IMR-90 (cell line): ENCODE results near the gene CHRNA7. TPM values are rescaled to one million over a fixed set of nuclear protein-coding genes. Genes with fewer than 3 reads are reported as not detected.

ENCODE experiments used
- ATAC-seq: fragments of 200-7000 bp; cut with Tn5 transposase; 2 replicates; pipeline ENCODE4 v1.9.1; 2020; ENCODE audit warnings: low read depth, mild to moderate bottlenecking, moderate library complexity
- BruUV-seq: library from RNA; stranded (reverse); fragments of 400-500 nt; replicated peaks from 2 replicates; lab custom pipeline; 2021; lab: Mats Ljungman, UMichigan
- CTCF ChIA-PET: fragments of 300-600 bp; formaldehyde crosslinking; extraction: SDS; loops from one replicate; lab custom pipeline; 2021; ENCODE audit warnings: antibody characterized with exemption; lab: Yijun Ruan, JAX
- POLR2A ChIA-PET: fragments of 300-600 bp; sonication (Branson Sonifier 250); formaldehyde crosslinking; loops from one replicate; lab custom pipeline; 2022; ENCODE audit warnings: antibody characterized with exemption; ENCODE audit not compliant: unreplicated experiment; lab: Charles Lee
- DNase-seq: peaks from one replicate; pipeline ENCODE4 v3.0.0; 2013
- H2AFZ ChIP-seq: replicated peaks from 2 replicates; pipeline ENCODE3; 2013; ENCODE audit warnings: low read length, mild to moderate bottlenecking; ENCODE audit not compliant: poor library complexity
- H2AK5ac ChIP-seq: 2 replicates; pipeline ENCODE4 v1.6.1; 2013; ENCODE audit warnings: low read depth, low read length, inconsistent platforms
- H2AK9ac ChIP-seq: replicated peaks from 2 replicates; pipeline ENCODE3; 2013; ENCODE audit warnings: mild to moderate bottlenecking, low read depth, low read length, moderate library complexity; ENCODE audit not compliant: poor library complexity
- H2BK120ac ChIP-seq: 2 replicates; pipeline ENCODE4 v1.6.1; 2013; ENCODE audit warnings: low read depth, low read length, inconsistent platforms
- H2BK15ac ChIP-seq: 3 replicates; pipeline ENCODE4 v1.6.1; 2013; ENCODE audit warnings: low read depth, low read length, inconsistent platforms
- H2BK20ac ChIP-seq: 2 replicates; pipeline ENCODE4 v1.6.1; 2013; ENCODE audit warnings: low read depth, mild to moderate bottlenecking, inconsistent platforms, low read length, moderate library complexity
- H2BK5ac ChIP-seq: 2 replicates; pipeline ENCODE4 v1.6.1; 2013; ENCODE audit warnings: mild to moderate bottlenecking, low read depth, low read length, inconsistent platforms; ENCODE audit not compliant: poor library complexity, severe bottlenecking
- H3K14ac ChIP-seq: replicated peaks from 2 replicates; pipeline ENCODE4 v1.6.1; 2013; ENCODE audit warnings: low read depth, low read length, inconsistent platforms
- H3K18ac ChIP-seq: 2 replicates; pipeline ENCODE4 v1.6.1; 2013; ENCODE audit warnings: low read depth, low read length, control low read depth
- H3K23ac ChIP-seq: 2 replicates; pipeline ENCODE4 v1.6.1; 2013; ENCODE audit warnings: low read depth, low read length, inconsistent platforms
- H3K27ac ChIP-seq: 2 replicates; pipeline ENCODE4 v1.5.1; 2013; ENCODE audit warnings: mild to moderate bottlenecking, control low read depth, low read length; ENCODE audit not compliant: insufficient read depth
- H3K27me3 ChIP-seq: 2 replicates; pipeline ENCODE4 v1.6.1; 2013; ENCODE audit warnings: low read length; ENCODE audit not compliant: control insufficient read depth, insufficient read depth
- H3K36me3 ChIP-seq: 2 replicates; pipeline ENCODE4 v1.6.1; 2013; ENCODE audit warnings: low read length, mixed read lengths; ENCODE audit not compliant: control insufficient read depth, insufficient read depth
- H3K4ac ChIP-seq: 2 replicates; pipeline ENCODE4 v1.6.1; 2013; ENCODE audit warnings: low read depth, low read length, inconsistent platforms
- H3K4me1 ChIP-seq: 2 replicates; pipeline ENCODE4 v1.6.1; 2013; ENCODE audit warnings: low read length, mixed read lengths; ENCODE audit not compliant: control insufficient read depth, insufficient read depth
- H3K4me2 ChIP-seq: 2 replicates; pipeline ENCODE4 v1.6.1; 2013; ENCODE audit warnings: low read depth, mild to moderate bottlenecking, control low read depth, low read length, moderate library complexity
- H3K4me3 ChIP-seq: 2 replicates; pipeline ENCODE4 v1.5.1; 2013; ENCODE audit warnings: low read depth, mild to moderate bottlenecking, control low read depth, low read length, moderate library complexity; ENCODE audit not compliant: insufficient read depth
- H3K56ac ChIP-seq: 2 replicates; pipeline ENCODE4 v1.6.1; 2013; ENCODE audit warnings: low read length, inconsistent platforms; ENCODE audit not compliant: insufficient read depth; ENCODE audit errors: extremely low read depth
- H3K79me1 ChIP-seq, 2 experiments: 2 replicates each; pipeline ENCODE4 v1.6.1; 2013; ENCODE audit warnings: low read length in 2 of 2, inconsistent platforms in 1 of 2, low read depth in 1 of 2
- H3K9ac ChIP-seq: 2 replicates; pipeline ENCODE4 v1.6.1; 2013; ENCODE audit warnings: low read depth, low read length, control low read depth
- H3K9me1 ChIP-seq: 2 replicates; pipeline ENCODE4 v1.6.1; 2013; ENCODE audit warnings: low read length, inconsistent platforms; ENCODE audit not compliant: insufficient read depth
- H3K9me3 ChIP-seq: 2 replicates; pipeline ENCODE4 v1.6.1; 2013; ENCODE audit warnings: low read length; ENCODE audit not compliant: control insufficient read depth, insufficient read depth
- H4K20me1 ChIP-seq: 2 replicates; pipeline ENCODE4 v1.6.1; 2013; ENCODE audit warnings: low read length, inconsistent platforms; ENCODE audit not compliant: insufficient read depth
- H4K5ac ChIP-seq: 2 replicates; pipeline ENCODE4 v1.6.1; 2013; ENCODE audit warnings: mild to moderate bottlenecking, low read depth, low read length, control low read depth
- H4K8ac ChIP-seq, 2 experiments: 2 replicates each; pipeline ENCODE4 v1.6.1; 2013; ENCODE audit warnings: low read depth in 2 of 2, low read length in 2 of 2, control low read depth in 1 of 2, inconsistent platforms in 1 of 2
- H4K91ac ChIP-seq: 2 replicates; pipeline ENCODE4 v1.6.1; 2013; ENCODE audit warnings: low read depth, low read length, inconsistent platforms; ENCODE audit not compliant: insufficient read depth
- BHLHE40 ChIP-seq: fragments of 150-350 bp; IDR thresholded peaks from 2 replicates; pipeline ENCODE4 v1.6.1; 2016; ENCODE audit warnings: mild to moderate bottlenecking, low read depth, low read length
- CEBPB ChIP-seq: IDR thresholded peaks from 2 replicates; pipeline ENCODE4 v1.6.1; 2012; ENCODE audit warnings: low read depth, low read length, improper control_type of control experiment
- CHD1 ChIP-seq: IDR thresholded peaks from 2 replicates; pipeline ENCODE4 v1.6.1; 2012; ENCODE audit warnings: low read depth, low read length, improper control_type of control experiment
- FOS ChIP-seq: fragments of 150-350 bp; IDR thresholded peaks from 2 replicates; pipeline ENCODE4 v1.6.1; 2016; ENCODE audit warnings: low read depth, low read length
- MAFK ChIP-seq: IDR thresholded peaks from 2 replicates; pipeline ENCODE4 v1.6.1; 2012; ENCODE audit warnings: low read depth, low read length, improper control_type of control experiment
- MAZ ChIP-seq: IDR thresholded peaks from 2 replicates; pipeline ENCODE4 v1.6.1; 2012; ENCODE audit warnings: low read depth, mild to moderate bottlenecking, low read length, improper control_type of control experiment, moderate library complexity, borderline replicate concordance
- MXI1 ChIP-seq: IDR thresholded peaks from 2 replicates; pipeline ENCODE4 v1.6.1; 2012; ENCODE audit warnings: low read depth, mild to moderate bottlenecking, low read length, moderate library complexity, borderline replicate concordance
- NFE2L2 ChIP-seq: fragments of 150-350 bp; IDR thresholded peaks from 2 replicates; pipeline ENCODE4 v1.6.1; 2016; ENCODE audit warnings: low read depth, mild to moderate bottlenecking, low read length
- RAD21 ChIP-seq: IDR thresholded peaks from 2 replicates; pipeline ENCODE4 v1.6.1; 2012; ENCODE audit warnings: low read length, improper control_type of control experiment
- RFX5 ChIP-seq: IDR thresholded peaks from 2 replicates; pipeline ENCODE4 v1.8.0; 2012; ENCODE audit warnings: low read depth, mild to moderate bottlenecking, low read length, moderate library complexity
- SMC3 ChIP-seq: fragments of 150-350 bp; IDR thresholded peaks from 2 replicates; pipeline ENCODE4 v1.6.1; 2016; ENCODE audit warnings: low read depth, mild to moderate bottlenecking, antibody characterized with exemption, low read length, moderate library complexity
- WGBS, 2 experiments: methylation state at CpG; one replicate each; pipeline versions ENCODE4 v1.1.5 to v1.1.7; 2013; ENCODE audit warnings: missing lambda C conversion rate in 2 of 2; ENCODE audit not compliant: insufficient read length in 1 of 2; ENCODE audit errors: extremely low coverage in 2 of 2; 5-methylcytosine and 5-hydroxymethylcytosine counted together
- dilution Hi-C: fragments of 300-500 bp; cut with HindIII; formaldehyde crosslinking; loops from one replicate; pipeline ENCODE4 v1.14.3; 2018; ENCODE audit warnings: low sequenced_read_pairs; ENCODE audit not compliant: unreplicated experiment
- in situ Hi-C: fragments of 300-500 bp; cut with MboI; formaldehyde crosslinking; loops from 3 replicates; pipeline ENCODE4 v1.14.3; 2019; ENCODE audit warnings: low sequenced_read_pairs, inconsistent platforms, mixed read lengths
- intact Hi-C: fragments of 100-400 bp; cut with micrococcal nuclease; formaldehyde crosslinking; loops from 2 replicates; pipeline ENCODE4 v1.10.0; 2022
- polyA plus RNA-seq, 3 experiments: library from polyadenylated mRNA; depleted of rRNA; stranded (reverse); fragments of >200 nt; gene quantifications; 2 replicates each; pipeline ENCODE4 v1.2.3, GENCODE V29; 2012; ENCODE audit warnings: low replicate concordance in 1 of 3
- total RNA-seq: library from RNA; depleted of rRNA; stranded (reverse); fragments of >200 nt; gene quantifications from 2 replicates; pipeline ENCODE4 v1.2.3, GENCODE V29; 2012
- TF ChIP-seq, protein P1 (sequence below): fragments of 150-350 bp; IDR thresholded peaks from 2 replicates; pipeline ENCODE4 v1.6.1; 2017; ENCODE audit warnings: mild to moderate bottlenecking, antibody characterized with exemption, low read length, low read depth
- TF ChIP-seq, protein P2 (sequence below): conservative IDR thresholded peaks from 2 replicates; pipeline ENCODE4 v1.5.1; 2012; ENCODE audit warnings: mild to moderate bottlenecking, low read depth, low read length, improper control_type of control experiment

The CHRNA7 gene
- total and polyA plus RNA-seq, 2 of the 4 experiments (the other 2 are of a cell fraction) = 0.10 TPM; not detected in 1

DNA sequence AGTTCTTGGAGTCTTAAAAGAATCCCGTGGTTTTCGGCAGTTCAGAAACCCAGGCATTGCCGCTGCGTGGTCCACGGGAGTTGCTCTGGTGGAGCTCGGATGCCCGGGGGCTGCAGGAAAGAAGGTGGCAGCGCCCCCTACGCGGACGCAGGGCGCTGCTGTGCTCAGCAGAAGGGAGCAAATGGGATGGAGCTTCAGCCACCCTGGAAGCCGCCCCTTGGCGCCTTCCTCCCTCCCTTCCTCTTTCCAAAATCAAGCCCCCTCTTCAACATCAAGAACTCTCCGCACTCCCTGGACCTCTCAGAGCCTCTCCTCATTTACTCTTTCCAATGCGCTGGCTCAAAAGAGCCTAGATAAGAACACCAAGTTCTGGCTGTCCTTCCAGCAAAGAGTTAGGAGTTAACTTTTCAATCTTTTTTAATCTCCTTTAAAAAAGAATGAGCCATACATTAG is 880 bp upstream of the CHRNA7 start:
- no peak overlapping the region for H3K27ac ChIP-seq
- H3K79me1 ChIP-seq = no peaks in the 10 kb centered on the region
- TF ChIP-seq RAD21 (no peak), CEBPB (no peak), MAZ (no peak), CHD1 (no peak), MAFK (no peak), MXI1 (no peak), BHLHE40 (no peak), FOS (no peak), RFX5 (no peak), SMC3 (no peak), NFE2L2 (no peak)
- TF ChIP-seq, protein P1, sequence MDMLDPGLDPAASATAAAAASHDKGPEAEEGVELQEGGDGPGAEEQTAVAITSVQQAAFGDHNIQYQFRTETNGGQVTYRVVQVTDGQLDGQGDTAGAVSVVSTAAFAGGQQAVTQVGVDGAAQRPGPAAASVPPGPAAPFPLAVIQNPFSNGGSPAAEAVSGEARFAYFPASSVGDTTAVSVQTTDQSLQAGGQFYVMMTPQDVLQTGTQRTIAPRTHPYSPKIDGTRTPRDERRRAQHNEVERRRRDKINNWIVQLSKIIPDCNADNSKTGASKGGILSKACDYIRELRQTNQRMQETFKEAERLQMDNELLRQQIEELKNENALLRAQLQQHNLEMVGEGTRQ = no peak
- TF ChIP-seq, protein P2, sequence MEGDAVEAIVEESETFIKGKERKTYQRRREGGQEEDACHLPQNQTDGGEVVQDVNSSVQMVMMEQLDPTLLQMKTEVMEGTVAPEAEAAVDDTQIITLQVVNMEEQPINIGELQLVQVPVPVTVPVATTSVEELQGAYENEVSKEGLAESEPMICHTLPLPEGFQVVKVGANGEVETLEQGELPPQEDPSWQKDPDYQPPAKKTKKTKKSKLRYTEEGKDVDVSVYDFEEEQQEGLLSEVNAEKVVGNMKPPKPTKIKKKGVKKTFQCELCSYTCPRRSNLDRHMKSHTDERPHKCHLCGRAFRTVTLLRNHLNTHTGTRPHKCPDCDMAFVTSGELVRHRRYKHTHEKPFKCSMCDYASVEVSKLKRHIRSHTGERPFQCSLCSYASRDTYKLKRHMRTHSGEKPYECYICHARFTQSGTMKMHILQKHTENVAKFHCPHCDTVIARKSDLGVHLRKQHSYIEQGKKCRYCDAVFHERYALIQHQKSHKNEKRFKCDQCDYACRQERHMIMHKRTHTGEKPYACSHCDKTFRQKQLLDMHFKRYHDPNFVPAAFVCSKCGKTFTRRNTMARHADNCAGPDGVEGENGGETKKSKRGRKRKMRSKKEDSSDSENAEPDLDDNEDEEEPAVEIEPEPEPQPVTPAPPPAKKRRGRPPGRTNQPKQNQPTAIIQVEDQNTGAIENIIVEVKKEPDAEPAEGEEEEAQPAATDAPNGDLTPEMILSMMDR = no peak
- no peak overlapping the region; the same call in 1 of the 2 replicates for H3K4me2 ChIP-seq
- no peak overlapping the region for H3K56ac ChIP-seq
- H3K9ac ChIP-seq = no peak overlapping the region
- no peak overlapping the region for H3K23ac ChIP-seq
- H3K14ac ChIP-seq = no peak overlapping the region
- no peaks in the 10 kb centered on the region for H3K9me3 ChIP-seq
- no peaks in the 10 kb centered on the region for H3K4me1 ChIP-seq
- in situ Hi-C loops (no loop called here), dilution Hi-C loops (no loop called here), intact Hi-C loops (no loop called here)
- H2BK5ac ChIP-seq = no peak overlapping the region
- H2AFZ ChIP-seq = no peak overlapping the region
- no peaks in the 10 kb centered on the region for H3K36me3 ChIP-seq
- POLR2A ChIA-PET = no interaction called here
- WGBS, 2 experiments = 0% methylated on average over 6 of the region's 16 CpGs; no CpG with 5 or more reads in 1 of the 2 experiments
- H3K27me3 ChIP-seq = peaks cover 29% of the 10 kb centered on the region
- H2BK120ac ChIP-seq = no peak overlapping the region
- no peaks in the 10 kb centered on the region for H4K20me1 ChIP-seq
- H4K8ac ChIP-seq = no peak overlapping the region
- no peak overlapping the region for H3K4me3 ChIP-seq
- no peak overlapping the region for H3K4ac ChIP-seq
- no peak overlapping the region for H2BK15ac ChIP-seq
- no peak overlapping the region for H2AK9ac ChIP-seq
- no peak overlapping the region for H3K18ac ChIP-seq
- no peak overlapping the region for H4K91ac ChIP-seq
- no peak for ATAC-seq
- no peak overlapping the region for H2AK5ac ChIP-seq
- CTCF ChIA-PET = no interaction called here
- H2BK20ac ChIP-seq = no peak overlapping the region
- DNase-seq = no peak
- no TSS peak for BruUV-seq
- H4K5ac ChIP-seq = no peak overlapping the region
- no peaks in the 10 kb centered on the region for H3K9me1 ChIP-seq
